ENCODE data around the gene TRIB2. TPM values are rescaled to one million over a fixed set of nuclear protein-coding genes. Genes with fewer than 3 reads are reported as not detected.

The TRIB2 gene
- total RNA-seq, 1 donor from 2014 or later: 4.0 TPM

- peaks cover 9% of the 10 kb centered on the region for H3K9me3 Mint-ChIP-seq
- intact Hi-C loops (cut with micrococcal nuclease): no loop called here
- H3K27ac Mint-ChIP-seq: no peak overlapping the region
- H3K4me1 Mint-ChIP-seq: no peaks in the 10 kb centered on the region
- H3K4me3 Mint-ChIP-seq: no peak overlapping the region
- H3K27me3 Mint-ChIP-seq: peaks cover 32% of the 10 kb centered on the region
- DNase-seq: no peak
- no peaks in the 10 kb centered on the region for H3K36me3 Mint-ChIP-seq (ENCODE audit: low read depth)
These were observed 31.6 kb upstream of the TRIB2 start for GRCh38 chr2:12685145-12685544.

- Mint-ChIP-seq H3K36me3 (ENCODE audit: low read depth) (no peaks in the 10 kb centered on the region), H3K27ac (no peak overlapping the region), H3K27me3 (peaks cover 32% of the 10 kb centered on the region), H3K4me1 (no peaks in the 10 kb centered on the region), H3K4me3 (no peak overlapping the region), H3K9me3 (peaks cover 14% of the 10 kb centered on the region)
- no peak for DNase-seq
- intact Hi-C loops (cut with micrococcal nuclease): no loop called here
These were observed 30.8 kb upstream of the TRIB2 start for GRCh38 chr2:12685956-12686355.

GRCh38 chr2:12686708-12687283 is 29.9 kb upstream of the TRIB2 start:
- Mint-ChIP-seq H3K27ac (no peak overlapping the region), H3K36me3 (ENCODE audit: low read depth) (no peaks in the 10 kb centered on the region), H3K9me3 (peaks cover 12% of the 10 kb centered on the region), H3K4me1 (no peaks in the 10 kb centered on the region), H3K4me3 (no peak overlapping the region), H3K27me3 (peaks cover 32% of the 10 kb centered on the region)
- DNase-seq: no peak
- intact Hi-C loops (cut with micrococcal nuclease): no loop called here

GRCh38 chr2:12688091-12688490 is 28.6 kb upstream of the TRIB2 start:
- peaks cover 5% of the 10 kb centered on the region for H3K36me3 Mint-ChIP-seq (ENCODE audit: low read depth)
- intact Hi-C loops (cut with micrococcal nuclease): no loop called here
- H3K9me3 Mint-ChIP-seq: peaks cover 17% of the 10 kb centered on the region
- no peak overlapping the region for H3K4me3 Mint-ChIP-seq
- H3K27ac Mint-ChIP-seq: no peak overlapping the region
- H3K4me1 Mint-ChIP-seq: peaks cover 2% of the 10 kb centered on the region
- DNase-seq: no peak
- peaks cover 24% of the 10 kb centered on the region for H3K27me3 Mint-ChIP-seq

- Mint-ChIP-seq H3K9me3 (peaks cover 17% of the 10 kb centered on the region), H3K4me3 (no peak overlapping the region), H3K27me3 (peaks cover 21% of the 10 kb centered on the region), H3K27ac (no peak overlapping the region), H3K36me3 (ENCODE audit: low read depth) (peaks cover 5% of the 10 kb centered on the region), H3K4me1 (peaks cover 2% of the 10 kb centered on the region)
- intact Hi-C loops (cut with micrococcal nuclease): no loop called here
- DNase-seq: no peak
These were observed 27.8 kb upstream of the TRIB2 start for GRCh38 chr2:12688893-12689292.

- H3K9me3 Mint-ChIP-seq: peaks cover 20% of the 10 kb centered on the region
These were observed 23.2 kb upstream of the TRIB2 start for GRCh38 chr2:12693509-12693908.

GRCh38 chr2:12694990-12695774 is 21.6 kb upstream of the TRIB2 start:
- intact Hi-C loops (cut with micrococcal nuclease): no loop called here
- peaks cover 21% of the 10 kb centered on the region for H3K27me3 Mint-ChIP-seq
- no peak for DNase-seq
- H3K9me3 Mint-ChIP-seq: peaks cover 16% of the 10 kb centered on the region
- peaks cover 2% of the 10 kb centered on the region for H3K4me1 Mint-ChIP-seq
- peaks cover 5% of the 10 kb centered on the region for H3K36me3 Mint-ChIP-seq (ENCODE audit: low read depth)
- no peak overlapping the region for H3K4me3 Mint-ChIP-seq
- no peak overlapping the region for H3K27ac Mint-ChIP-seq

More at GRCh38 chr2:12693509-12693908, 23.2 kb upstream of the TRIB2 start:
- Mint-ChIP-seq H3K27me3 (peaks cover 11% of the 10 kb centered on the region), H3K4me3 (no peak overlapping the region), H3K36me3 (ENCODE audit: low read depth) (peaks cover 5% of the 10 kb centered on the region), H3K27ac (no peak overlapping the region), H3K4me1 (peaks cover 2% of the 10 kb centered on the region)
- no peak for DNase-seq
- intact Hi-C loops (cut with micrococcal nuclease): no loop called here

GRCh38 chr2:12697617-12698016 is 19.1 kb upstream of the TRIB2 start:
- no peak for DNase-seq
- Mint-ChIP-seq H3K4me1 (peaks cover 8% of the 10 kb centered on the region), H3K9me3 (peaks cover 7% of the 10 kb centered on the region), H3K4me3 (no peak overlapping the region), H3K36me3 (ENCODE audit: low read depth) (no peaks in the 10 kb centered on the region), H3K27me3 (peaks cover 32% of the 10 kb centered on the region), H3K27ac (no peak overlapping the region)
- intact Hi-C loops (cut with micrococcal nuclease): no loop called here

- peaks cover 28% of the 10 kb centered on the region for H3K27me3 Mint-ChIP-seq
- peaks cover 18% of the 10 kb centered on the region for H3K4me1 Mint-ChIP-seq
- no peak overlapping the region for H3K27ac Mint-ChIP-seq
- intact Hi-C loops (cut with micrococcal nuclease): no loop called here
- H3K36me3 Mint-ChIP-seq (ENCODE audit: low read depth): peaks cover 9% of the 10 kb centered on the region
- no peak for DNase-seq
- H3K4me3 Mint-ChIP-seq: no peak overlapping the region
- peaks cover 15% of the 10 kb centered on the region for H3K9me3 Mint-ChIP-seq
These were observed 15.7 kb upstream of the TRIB2 start for GRCh38 chr2:12700989-12701388.

GRCh38 chr2:12701786-12702167 is 15.0 kb upstream of the TRIB2 start:
- peaks cover 25% of the 10 kb centered on the region for H3K27me3 Mint-ChIP-seq
- peaks cover 15% of the 10 kb centered on the region for H3K9me3 Mint-ChIP-seq
- no peak for DNase-seq
- H3K36me3 Mint-ChIP-seq (ENCODE audit: low read depth): peaks cover 9% of the 10 kb centered on the region
- intact Hi-C loops (cut with micrococcal nuclease): no loop called here
- H3K4me3 Mint-ChIP-seq: no peak overlapping the region
- peaks cover 18% of the 10 kb centered on the region for H3K4me1 Mint-ChIP-seq
- no peak overlapping the region for H3K27ac Mint-ChIP-seq

- intact Hi-C loops (cut with micrococcal nuclease): no loop called here
- no peak overlapping the region for H3K27ac Mint-ChIP-seq
- H3K4me1 Mint-ChIP-seq: peaks cover 18% of the 10 kb centered on the region
- H3K9me3 Mint-ChIP-seq: peaks cover 15% of the 10 kb centered on the region
- peaks cover 25% of the 10 kb centered on the region for H3K27me3 Mint-ChIP-seq
- H3K4me3 Mint-ChIP-seq: no peak overlapping the region
- no peak for DNase-seq
- H3K36me3 Mint-ChIP-seq (ENCODE audit: low read depth): peaks cover 9% of the 10 kb centered on the region
These were observed 14.3 kb upstream of the TRIB2 start for GRCh38 chr2:12702168-12703121.

GRCh38 chr2:12704378-12704777 is 12.4 kb upstream of the TRIB2 start:
- H3K4me3 Mint-ChIP-seq: no peak overlapping the region
- H3K27me3 Mint-ChIP-seq: peaks cover 19% of the 10 kb centered on the region
- H3K9me3 Mint-ChIP-seq: peaks cover 15% of the 10 kb centered on the region
- no peak overlapping the region for H3K27ac Mint-ChIP-seq
- H3K4me1 Mint-ChIP-seq: peaks cover 33% of the 10 kb centered on the region
- no peak for DNase-seq
- intact Hi-C loops (cut with micrococcal nuclease): no loop called here
- H3K36me3 Mint-ChIP-seq (ENCODE audit: low read depth): peaks cover 9% of the 10 kb centered on the region

GRCh38 chr2:12705230-12705629 is 11.5 kb upstream of the TRIB2 start:
- H3K4me3 Mint-ChIP-seq: no peak overlapping the region
- peaks cover 42% of the 10 kb centered on the region for H3K4me1 Mint-ChIP-seq
- H3K27ac Mint-ChIP-seq: no peak overlapping the region
- peaks cover 11% of the 10 kb centered on the region for H3K36me3 Mint-ChIP-seq (ENCODE audit: low read depth)
- DNase-seq: no peak
- H3K27me3 Mint-ChIP-seq: peaks cover 11% of the 10 kb centered on the region
- intact Hi-C loops (cut with micrococcal nuclease): no loop called here
- peaks cover 15% of the 10 kb centered on the region for H3K9me3 Mint-ChIP-seq

- H3K4me1 Mint-ChIP-seq: peaks cover 47% of the 10 kb centered on the region
- peaks cover 7% of the 10 kb centered on the region for H3K27me3 Mint-ChIP-seq
- peaks cover 11% of the 10 kb centered on the region for H3K9me3 Mint-ChIP-seq
- H3K36me3 Mint-ChIP-seq (ENCODE audit: low read depth): peaks cover 11% of the 10 kb centered on the region
- no peak overlapping the region for H3K4me3 Mint-ChIP-seq
- intact Hi-C loops (cut with micrococcal nuclease): no loop called here
- H3K27ac Mint-ChIP-seq: no peak overlapping the region
- no peak for DNase-seq
These were observed 11.0 kb upstream of the TRIB2 start for GRCh38 chr2:12705742-12706141.

All from activated CD4-positive, alpha-beta T cell treated with anti-CD3 and anti-CD28 coated beads, Interleukin-2, amount 10 ng/mL, durations not matched to agents 24 days and 14 days (primary cell).